Renal pelvis (tissue), 4 donors: ENCODE data around the gene B4GALT1. TPM values are rescaled to one million over a fixed set of nuclear protein-coding genes. Genes with fewer than 3 reads are reported as not detected.
"Not testable (repeated sequence)": the region's sequence is repeated elsewhere in the genome, so short reads cannot be mapped to it uniquely, and the experiment has no call there.

Experiments
- DNase-seq: peaks from one replicate; pipeline ENCODE4 v3.0.0-alpha.2; 2013
- polyA plus RNA-seq, 3 donors: library from polyadenylated mRNA; unstranded; fragments of 120-200 nt; gene quantifications; one replicate each; pipeline ENCODE4 v1.2.1, GENCODE V29; 2013; ENCODE audit not compliant: insufficient read length in 3 of 3

Gene B4GALT1
- polyA plus RNA-seq, 3 donors, result 105 to 127 (median 125) TPM

DNA sequence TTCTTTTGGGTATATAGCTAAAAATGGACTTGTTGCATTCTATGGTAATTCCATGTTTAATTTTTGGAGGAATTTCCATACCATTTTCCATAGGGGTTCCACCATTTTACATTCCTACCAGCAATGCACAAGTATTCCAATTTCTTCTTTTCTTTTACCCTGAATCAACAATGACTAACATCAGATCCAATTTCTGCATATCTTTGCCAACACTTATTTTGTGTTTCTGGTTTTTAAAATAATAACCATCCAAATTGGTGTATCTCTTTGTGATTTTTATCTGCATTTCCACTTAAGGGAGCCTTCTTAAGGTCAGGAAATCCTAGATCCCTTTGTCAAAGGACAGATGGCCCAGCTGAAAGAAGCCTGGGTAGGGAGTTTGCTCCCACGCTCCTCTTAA lies 61.2 kb downstream of the B4GALT1 start:
- no peak for DNase-seq

GRCh38 chr9:33105504-33105903 lies 61.6 kb downstream of the B4GALT1 start:
- no peak for DNase-seq

GRCh38 chr9:33104401-33104800 lies 62.7 kb downstream of the B4GALT1 start:
- DNase-seq, result no peak

DNA sequence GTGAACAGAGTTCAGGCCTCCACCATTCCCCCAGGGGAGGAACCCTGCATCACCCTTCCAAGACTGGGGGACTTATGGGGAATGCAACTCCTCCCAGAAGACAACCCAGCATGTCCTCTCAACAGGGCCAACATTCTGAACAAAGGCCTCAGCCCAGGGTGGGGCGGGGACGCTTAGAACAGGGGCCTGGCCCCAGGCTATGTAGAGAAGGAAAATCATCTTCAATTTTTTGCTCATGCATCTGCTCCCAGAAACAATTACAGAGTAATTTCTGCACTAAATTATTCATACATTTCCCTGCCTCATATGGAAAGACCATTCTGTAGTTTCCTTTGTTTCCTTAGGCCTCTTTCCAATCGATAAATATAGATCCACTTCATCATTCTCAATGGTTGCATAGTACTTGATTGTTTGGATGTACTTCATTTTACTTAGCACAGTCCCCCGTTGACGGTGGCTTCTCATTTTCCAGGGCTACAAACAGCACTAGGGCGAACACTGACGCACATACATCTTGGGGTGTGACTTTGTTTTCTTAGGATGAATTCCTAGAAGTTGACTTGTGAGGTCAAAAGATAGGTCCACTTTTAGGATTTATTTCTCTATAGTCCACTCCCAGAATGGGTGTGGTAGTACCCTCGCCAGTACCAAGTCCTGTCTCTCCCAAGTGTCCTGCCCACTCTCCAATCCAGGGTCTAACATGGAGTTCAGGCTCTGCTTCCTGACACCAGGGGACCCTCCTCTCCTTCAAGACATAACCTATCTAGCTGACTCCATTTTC lies 63.4 kb downstream of the B4GALT1 start:
- DNase-seq, result no peak

DNA sequence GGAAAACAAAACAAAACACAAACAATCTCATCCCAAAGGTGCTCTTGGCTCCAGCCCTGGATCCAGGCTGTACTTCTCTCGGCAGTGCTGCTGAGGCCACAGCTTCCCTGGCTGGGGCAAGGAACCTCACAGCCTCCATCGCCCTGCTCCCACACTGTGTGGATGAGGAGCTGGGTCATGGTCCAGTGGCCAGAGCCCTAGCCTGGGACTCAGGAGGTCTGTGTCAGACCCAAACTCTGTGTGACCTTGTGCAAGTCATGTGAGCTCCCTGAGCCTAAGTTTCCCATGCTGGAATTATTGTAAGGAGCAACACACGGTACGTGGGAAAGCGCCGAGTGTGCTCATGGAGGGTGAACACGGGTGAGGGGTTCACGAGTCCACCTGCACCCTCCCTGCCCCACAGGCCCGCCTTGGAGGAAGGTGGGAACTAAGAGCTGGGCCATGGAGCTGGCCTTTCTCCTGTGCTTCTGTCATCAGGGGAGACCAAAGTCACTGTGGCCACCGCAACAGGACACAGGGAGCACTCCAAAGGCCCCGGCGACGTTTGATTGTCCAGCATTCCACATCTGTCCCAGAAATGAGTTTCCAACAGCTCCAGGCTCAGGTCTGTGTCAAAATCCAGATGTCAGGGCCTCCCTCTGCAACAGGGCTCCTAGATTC lies 64.5 kb downstream of the B4GALT1 start:
- no peak for DNase-seq

DNA sequence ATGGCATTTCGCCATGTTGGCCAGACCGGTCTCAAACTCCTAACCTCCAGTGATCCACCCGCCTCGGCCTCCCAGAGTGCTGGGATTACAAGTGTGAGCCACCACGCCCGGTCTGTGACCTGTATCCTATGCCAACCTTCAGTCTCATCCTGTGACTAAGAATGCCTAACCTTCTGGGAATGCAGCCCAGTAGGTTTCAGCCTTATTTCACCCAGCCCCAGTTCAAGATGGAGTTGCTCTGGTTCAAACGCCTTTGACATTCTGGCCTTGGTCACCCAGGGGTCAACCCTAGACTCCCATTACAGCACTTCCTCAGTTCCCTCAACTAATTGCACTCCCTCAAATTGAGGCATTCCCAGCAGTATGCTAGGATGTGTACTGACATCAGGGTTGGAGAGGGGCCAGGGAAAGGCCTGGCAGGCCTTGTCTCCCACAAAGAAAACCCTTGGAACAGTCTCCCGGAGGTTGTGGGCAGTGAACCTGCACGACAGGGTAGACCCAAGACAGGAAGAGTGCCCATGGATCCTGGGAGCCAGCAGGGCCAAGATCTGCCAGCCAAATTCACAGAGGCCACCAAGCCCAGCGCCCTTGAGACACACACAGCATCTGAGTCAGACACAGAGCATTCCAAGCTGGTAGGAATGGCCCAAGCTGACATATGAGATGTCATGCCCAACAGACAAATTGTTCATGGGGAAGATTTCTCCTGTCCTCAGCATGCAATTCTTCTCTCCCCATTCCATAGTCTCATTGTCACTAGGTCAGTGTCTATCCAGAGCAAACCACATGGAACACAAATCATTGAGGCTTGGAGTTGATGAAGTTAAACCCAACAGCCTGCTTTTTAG lies 65.8 kb downstream of the B4GALT1 start:
- no peak for DNase-seq

GRCh38 chr9:33099754-33100153 lies 67.4 kb downstream of the B4GALT1 start:
- no peak for DNase-seq

- no peak for DNase-seq
Measured at GRCh38 chr9:33097192-33097591, 69.9 kb downstream of the B4GALT1 start.

DNA sequence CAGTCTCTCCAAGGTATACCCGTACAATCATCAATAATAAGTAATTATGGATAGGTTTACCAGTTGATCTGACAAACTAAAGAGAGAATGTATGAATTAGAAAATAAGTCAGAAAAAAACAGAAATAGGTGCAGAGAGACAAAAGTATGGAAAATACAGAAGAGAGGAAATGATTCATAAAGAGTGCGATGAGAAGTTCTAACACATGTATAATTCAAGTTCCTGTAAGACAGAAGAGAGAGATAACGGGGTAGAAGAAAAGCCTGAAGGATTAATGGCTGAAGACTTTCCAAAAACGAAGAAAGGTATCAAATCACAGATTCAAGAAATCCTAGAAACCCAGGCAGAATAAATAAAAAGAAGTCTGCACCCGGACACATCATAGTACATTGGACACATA lies 74.5 kb downstream of the B4GALT1 start:
- no peak for DNase-seq

DNA sequence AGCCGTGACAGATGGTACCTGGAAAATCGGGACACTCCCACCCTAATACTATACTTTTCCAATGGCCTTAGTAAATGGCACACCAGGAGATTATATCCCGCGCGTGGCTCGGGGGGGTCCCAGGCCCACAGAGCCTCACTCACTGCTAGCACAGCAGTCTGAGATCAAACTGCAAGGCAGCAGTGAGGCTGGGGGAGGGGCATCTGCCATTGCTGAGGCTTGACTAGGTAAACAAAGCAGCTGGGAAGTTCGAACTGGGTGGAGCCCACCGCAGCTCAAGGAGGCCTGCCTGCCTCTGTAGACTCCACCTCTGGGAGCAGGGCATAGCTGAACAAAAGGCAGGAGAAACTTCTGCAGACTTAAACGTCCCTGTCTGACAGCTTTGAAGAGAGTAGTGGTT lies 81.5 kb downstream of the B4GALT1 start:
- DNase-seq, result not testable (repeated sequence)

DNA sequence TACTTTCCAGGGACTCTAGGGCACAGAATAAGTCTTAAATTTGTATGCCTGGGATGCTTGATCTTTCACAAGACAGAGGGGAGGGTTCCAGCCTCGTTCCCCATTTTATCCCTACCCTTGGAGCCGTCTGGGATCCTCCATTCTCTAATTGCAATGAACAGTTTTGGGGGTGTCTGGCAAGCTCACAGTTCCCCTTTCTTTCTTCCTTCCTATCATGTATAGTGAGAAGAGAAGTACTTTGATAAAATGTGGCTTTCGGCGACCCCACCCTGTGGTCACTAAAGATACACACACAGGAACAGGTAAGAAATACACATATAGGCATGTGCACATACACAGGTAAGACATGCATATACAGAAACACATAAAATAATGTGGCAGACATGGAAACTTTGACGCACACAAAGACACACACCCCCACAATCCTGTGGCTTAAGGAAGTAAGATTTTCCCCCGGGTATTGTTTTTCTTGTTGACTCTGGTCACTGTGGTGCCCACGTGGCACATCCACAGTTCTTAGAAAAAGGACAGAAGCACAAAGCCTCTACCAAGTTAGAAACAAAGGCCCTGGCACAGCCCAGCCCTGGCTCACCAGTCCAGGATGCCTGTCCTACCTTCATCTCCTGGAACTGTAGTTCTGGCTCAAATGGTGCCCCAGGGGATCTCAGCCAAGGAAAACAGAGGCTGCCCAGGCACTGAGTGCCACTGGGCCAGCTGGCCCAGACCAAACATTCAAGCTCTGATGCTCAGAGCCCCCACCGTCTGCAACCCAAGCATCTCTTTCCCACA lies 84.4 kb downstream of the B4GALT1 start:
- DNase-seq, result no peak

- DNase-seq, result no peak
Measured at GRCh38 chr9:33082128-33082527, 85.0 kb downstream of the B4GALT1 start.

GRCh38 chr9:33081128-33081851 lies 85.8 kb downstream of the B4GALT1 start:
- peak; percentile 90 for DNase-seq

DNA sequence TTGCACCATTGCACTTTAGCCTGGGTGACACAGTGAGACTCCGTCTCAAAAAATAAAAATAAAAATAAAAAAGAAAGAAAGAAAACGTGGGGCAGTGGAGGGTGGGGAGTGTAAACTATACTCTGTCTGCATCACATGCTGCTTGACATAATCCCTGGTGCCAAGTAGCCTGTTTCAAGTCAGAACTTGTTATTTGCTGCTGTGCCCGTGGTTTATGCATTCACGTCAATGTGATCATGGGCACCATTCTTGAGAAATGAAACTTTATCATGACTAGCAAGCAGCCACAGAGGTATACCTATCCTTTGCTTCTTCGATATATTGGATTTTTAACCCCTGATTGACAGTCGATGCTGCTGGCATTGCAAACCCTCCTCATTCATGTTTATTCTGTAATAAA lies 86.6 kb downstream of the B4GALT1 start:
- DNase-seq, result no peak

- DNase-seq, result peak; percentile 98
Measured at GRCh38 chr9:33076046-33077004, 90.8 kb downstream of the B4GALT1 start, which contains the start of gene SMU1. SMU1 (minus strand) TSS chr9:33076674; CDS start chr9:33076608, 66 bp downstream.

DNA sequence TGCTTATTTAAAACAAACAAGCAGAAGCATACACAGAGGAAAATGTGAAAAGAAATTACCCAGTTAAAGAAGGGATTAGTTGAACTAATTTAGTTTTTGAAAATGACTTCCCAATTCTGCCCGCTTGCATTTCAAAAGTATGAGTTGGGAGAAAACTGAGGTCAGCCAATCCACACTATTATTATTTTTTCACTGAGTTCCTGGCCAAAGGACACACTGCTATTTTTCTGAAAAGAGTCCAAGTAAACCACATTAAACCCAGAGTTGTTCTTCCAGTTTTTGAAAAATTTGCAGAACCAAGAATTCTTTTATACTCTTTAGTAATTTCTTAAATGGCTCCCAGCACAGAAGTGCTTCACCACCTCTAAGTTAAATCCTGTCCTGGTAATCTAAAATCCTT lies 98.1 kb downstream of the B4GALT1 start:
- DNase-seq, result no peak

DNA sequence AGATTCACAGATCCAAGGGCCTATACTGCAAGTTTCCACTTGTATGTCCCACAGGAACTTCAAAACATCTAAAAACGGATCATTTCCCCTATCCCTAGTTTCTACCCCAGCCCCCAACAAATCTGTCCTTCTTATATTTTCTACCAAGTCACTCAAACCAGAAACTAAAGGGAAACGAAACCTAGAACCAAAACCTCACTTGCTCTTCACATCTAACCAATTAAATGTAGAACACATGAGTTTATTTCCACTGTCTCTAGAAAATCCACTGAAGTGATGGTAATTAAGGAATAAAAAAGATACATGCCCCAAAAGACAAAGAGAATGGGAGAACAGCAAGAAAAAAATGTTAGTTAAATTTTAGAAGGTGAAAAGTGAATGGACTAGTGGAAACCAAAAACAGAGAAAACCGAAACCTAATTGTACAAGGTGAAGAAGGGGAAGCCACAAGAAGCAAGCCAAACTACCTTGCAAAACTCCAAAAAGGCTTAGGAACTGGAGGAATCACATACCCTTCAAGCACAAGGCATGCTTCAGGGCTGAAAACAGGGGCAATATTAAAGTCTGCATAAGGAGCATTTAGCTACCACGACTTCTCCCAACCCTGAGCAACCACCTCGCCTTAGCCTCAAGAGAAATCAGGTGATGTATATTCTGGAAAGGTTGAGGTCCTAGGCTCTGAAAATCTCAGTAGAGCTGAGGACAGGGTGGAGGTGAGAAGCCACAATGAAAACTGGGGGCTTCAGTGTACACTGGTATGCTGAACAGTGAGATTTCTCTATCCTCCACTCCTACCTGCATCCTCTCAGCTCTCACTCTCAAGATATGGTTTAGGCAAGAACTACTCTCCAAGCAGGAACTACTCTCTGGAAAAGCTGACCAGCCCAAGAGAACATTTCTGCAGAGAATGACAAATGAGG lies 101.7 kb downstream of the B4GALT1 start:
- DNase-seq, result no peak
